Urinary bladder (tissue), 4 donors: Measurements from ENCODE around the gene PIK3R1. TPM values are rescaled to one million over a fixed set of nuclear protein-coding genes. Genes with fewer than 3 reads are reported as not detected.

ENCODE experiments used
- DNase-seq: peaks from one replicate; pipeline ENCODE4 v3.0.0-alpha.2; 2015; ENCODE audit errors: extremely low spot score
- H3K27ac ChIP-seq: one replicate; pipeline ENCODE4 v1.5.1; 2013; ENCODE audit warnings: low read depth, mild to moderate bottlenecking, moderate library complexity
- H3K36me3 ChIP-seq: one replicate; pipeline ENCODE4 v1.6.1; 2013; ENCODE audit warnings: mild to moderate bottlenecking, moderate library complexity; ENCODE audit not compliant: insufficient read depth
- H3K4me1 ChIP-seq: one replicate; pipeline ENCODE4 v1.6.1; 2013; ENCODE audit warnings: mild to moderate bottlenecking, moderate library complexity; ENCODE audit not compliant: insufficient read depth
- H3K4me3 ChIP-seq: one replicate; pipeline ENCODE4 v1.5.1; 2013; ENCODE audit warnings: low read depth, low read length
- WGBS: extraction: QIAGEN DNeasy Blood & Tissue Kit; methylation state at CpG from one replicate; pipeline ENCODE4 v1.1.7; 2013; 5-methylcytosine and 5-hydroxymethylcytosine counted together
- polyA plus RNA-seq: library from polyadenylated mRNA; stranded (reverse); fragments of 200-250 nt; gene quantifications from one replicate; pipeline ENCODE4 v1.2.3, GENCODE V29; 2013
- total RNA-seq: library from RNA; depleted of rRNA; stranded (reverse); fragments of >200 nt; gene quantifications from one replicate; pipeline ENCODE4 v1.2.3, GENCODE V29; 2014
- donor health status: healthy with polysubstance abuse.
- donor health status: healthy.

Gene PIK3R1
- total and polyA plus RNA-seq, 2 donors = 66.4 to 128 TPM

DNA sequence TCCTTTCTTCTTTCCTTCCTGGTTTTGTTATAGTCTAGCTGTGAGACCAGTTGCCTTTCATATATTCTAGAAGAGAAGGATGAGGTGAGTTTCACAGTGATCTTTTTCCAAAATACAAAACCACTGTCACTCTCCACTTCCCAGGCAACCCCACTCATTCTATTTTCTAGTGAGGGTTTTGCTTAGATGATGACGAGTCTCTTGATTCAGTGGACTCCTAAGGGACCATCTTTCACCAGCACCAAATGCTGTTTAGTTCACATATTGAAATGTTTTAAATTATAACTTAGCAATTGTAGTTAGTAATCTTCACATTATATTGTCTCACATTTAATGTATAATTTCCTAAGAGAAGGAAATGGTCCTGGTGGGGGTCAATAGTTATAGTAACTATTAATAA is 25.2 kb downstream of the PIK3R1 start:
- Histone ChIP-seq H3K36me3 (no peaks in the 10 kb centered on the region), H3K4me1 (no peaks in the 10 kb centered on the region), H3K27ac (no peak overlapping the region), H3K4me3 (no peak overlapping the region)
- DNase-seq = no peak
- WGBS = 58% methylated on average over 1 of the region's 1 CpG

- Histone ChIP-seq H3K4me3 (no peak overlapping the region), H3K36me3 (no peaks in the 10 kb centered on the region), H3K4me1 (no peaks in the 10 kb centered on the region), H3K27ac (no peak overlapping the region)
- WGBS = 58% methylated on average over 5 of the region's 5 CpGs
- DNase-seq = no peak
These were observed 27.2 kb downstream of the PIK3R1 start for GRCh38 chr5:68242743-68243142.

DNA sequence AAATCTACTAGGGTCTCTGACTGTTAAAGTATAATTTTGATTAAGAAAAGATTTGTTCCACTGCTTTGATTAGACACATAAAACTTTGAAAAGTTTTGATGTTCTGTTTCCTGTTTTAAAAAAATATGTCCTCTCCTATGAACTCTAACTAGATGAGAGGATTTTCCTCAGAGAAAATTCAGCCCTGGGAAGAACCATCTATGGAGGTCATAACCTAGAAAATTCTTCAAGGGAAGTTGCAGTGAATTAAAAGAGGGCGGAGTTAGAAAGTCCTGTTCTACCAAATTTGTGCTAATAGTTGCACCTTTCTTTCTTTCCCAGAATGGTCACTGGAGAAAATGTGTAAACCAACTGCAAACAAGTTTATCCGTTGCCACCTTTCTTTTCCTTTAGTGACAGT is 27.7 kb downstream of the PIK3R1 start:
- Histone ChIP-seq H3K4me3 (no peak overlapping the region), H3K4me1 (no peaks in the 10 kb centered on the region), H3K36me3 (no peaks in the 10 kb centered on the region), H3K27ac (peak overlapping the region; percentile 38)
- no peak for DNase-seq
- WGBS = 92% methylated on average over 2 of the region's 2 CpGs

DNA sequence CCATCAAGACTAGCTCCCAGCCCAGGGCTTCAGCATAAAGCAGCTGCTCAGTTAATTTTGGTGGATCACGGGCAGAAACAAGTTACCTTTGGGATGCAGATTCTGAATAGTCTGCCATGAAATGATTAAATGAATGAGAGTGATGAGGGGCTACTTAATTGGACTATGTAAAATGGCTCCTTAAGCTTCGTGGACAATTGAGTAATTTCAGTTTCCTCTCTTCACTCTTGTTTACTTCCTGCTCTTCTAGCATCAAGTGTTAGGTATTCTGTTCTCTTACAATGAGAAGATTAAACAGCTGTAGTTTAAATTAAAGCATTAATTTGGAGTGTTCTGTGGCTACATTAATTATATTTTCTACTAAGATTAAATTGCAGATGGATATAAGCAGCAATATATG is 28.1 kb downstream of the PIK3R1 start:
- Histone ChIP-seq H3K27ac (peak overlapping the region; percentile 38), H3K4me3 (no peak overlapping the region), H3K4me1 (no peaks in the 10 kb centered on the region), H3K36me3 (no peaks in the 10 kb centered on the region)
- WGBS = 79% methylated on average over 2 of the region's 2 CpGs
- DNase-seq = no peak

DNA sequence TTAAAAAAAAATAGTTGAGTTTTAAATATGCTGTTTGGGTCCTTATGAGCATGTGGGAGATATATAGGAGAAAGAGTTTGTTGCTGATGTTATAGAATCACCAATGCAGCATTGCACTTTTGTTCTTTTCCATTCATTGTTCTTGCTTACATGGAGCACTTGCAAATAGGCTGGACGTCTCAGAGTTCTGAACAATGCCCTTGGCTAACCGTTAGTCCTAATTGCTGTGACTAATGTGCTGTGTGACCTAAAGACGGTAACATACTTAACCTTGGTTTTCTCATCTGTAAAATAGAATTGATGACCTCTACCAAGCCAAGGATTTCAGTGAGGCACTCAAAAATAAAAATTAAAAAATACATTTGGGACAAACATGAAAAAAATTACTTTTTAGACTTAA is 29.8 kb downstream of the PIK3R1 start:
- 51% methylated on average over 3 of the region's 3 CpGs for WGBS
- H3K4me1 ChIP-seq = peaks cover 2% of the 10 kb centered on the region
- H3K36me3 ChIP-seq = no peaks in the 10 kb centered on the region
- no peak for DNase-seq
- no peak overlapping the region for H3K27ac ChIP-seq
- H3K4me3 ChIP-seq = no peak overlapping the region

- Histone ChIP-seq H3K4me1 (peaks cover 2% of the 10 kb centered on the region), H3K27ac (no peak overlapping the region)
- WGBS = 90% methylated on average over 3 of the region's 3 CpGs
These were observed 31.2 kb downstream of the PIK3R1 start for GRCh38 chr5:68246802-68247201.

DNA sequence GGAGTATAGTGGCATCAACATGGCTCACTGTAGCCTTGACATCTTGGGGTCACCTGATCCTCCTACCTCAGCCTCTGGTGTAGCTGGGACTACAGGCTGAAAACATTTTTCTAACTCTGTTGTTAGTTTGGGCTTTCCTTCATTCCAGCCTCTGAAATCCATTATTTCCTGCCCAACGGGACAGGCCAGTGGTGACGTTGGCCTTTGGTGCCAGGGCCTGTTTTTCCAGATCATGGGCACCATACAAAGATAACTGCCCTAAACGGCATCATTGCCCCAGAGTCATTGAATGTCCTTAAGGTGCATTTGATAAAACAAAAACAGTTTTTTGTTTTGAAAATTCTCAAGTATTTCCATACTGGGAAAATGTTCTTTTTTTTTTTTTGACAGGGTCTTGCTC is 32.1 kb downstream of the PIK3R1 start:
- Histone ChIP-seq H3K36me3 (no peaks in the 10 kb centered on the region), H3K27ac (no peak overlapping the region), H3K4me1 (peaks cover 2% of the 10 kb centered on the region), H3K4me3 (no peak overlapping the region)
- DNase-seq = no peak
- WGBS = 94% methylated on average over 3 of the region's 3 CpGs

More at GRCh38 chr5:68246802-68247201, 31.2 kb downstream of the PIK3R1 start:
- H3K36me3 ChIP-seq = no peaks in the 10 kb centered on the region
- H3K4me3 ChIP-seq = no peak overlapping the region
- DNase-seq = no peak

GRCh38 chr5:68248896-68249295 is 33.3 kb downstream of the PIK3R1 start:
- DNase-seq = no peak
- no peak overlapping the region for H3K27ac ChIP-seq
- H3K4me1 ChIP-seq = peaks cover 2% of the 10 kb centered on the region
- no peaks in the 10 kb centered on the region for H3K36me3 ChIP-seq
- no peak overlapping the region for H3K4me3 ChIP-seq
- 81% methylated on average over 2 of the region's 2 CpGs for WGBS

GRCh38 chr5:68249520-68249919 is 34.0 kb downstream of the PIK3R1 start:
- no peaks in the 10 kb centered on the region for H3K36me3 ChIP-seq
- H3K4me3 ChIP-seq = no peak overlapping the region
- DNase-seq = no peak
- 95% methylated on average over 2 of the region's 2 CpGs for WGBS
- peaks cover 2% of the 10 kb centered on the region for H3K4me1 ChIP-seq
- H3K27ac ChIP-seq = no peak overlapping the region

GRCh38 chr5:68250661-68251298 is 35.2 kb downstream of the PIK3R1 start:
- DNase-seq = no peak
- Histone ChIP-seq H3K4me1 (peaks cover 4% of the 10 kb centered on the region), H3K36me3 (no peaks in the 10 kb centered on the region), H3K4me3 (no peak overlapping the region), H3K27ac (peak overlapping the region; percentile 32)
- 51% methylated on average over 5 of the region's 5 CpGs for WGBS

GRCh38 chr5:68251386-68251785 is 35.8 kb downstream of the PIK3R1 start:
- H3K36me3 ChIP-seq = no peaks in the 10 kb centered on the region
- 44% methylated on average over 4 of the region's 4 CpGs for WGBS
- no peak overlapping the region for H3K4me3 ChIP-seq
- peaks cover 4% of the 10 kb centered on the region for H3K4me1 ChIP-seq
- DNase-seq = no peak
- peak overlapping the region; percentile 81 for H3K27ac ChIP-seq

DNA sequence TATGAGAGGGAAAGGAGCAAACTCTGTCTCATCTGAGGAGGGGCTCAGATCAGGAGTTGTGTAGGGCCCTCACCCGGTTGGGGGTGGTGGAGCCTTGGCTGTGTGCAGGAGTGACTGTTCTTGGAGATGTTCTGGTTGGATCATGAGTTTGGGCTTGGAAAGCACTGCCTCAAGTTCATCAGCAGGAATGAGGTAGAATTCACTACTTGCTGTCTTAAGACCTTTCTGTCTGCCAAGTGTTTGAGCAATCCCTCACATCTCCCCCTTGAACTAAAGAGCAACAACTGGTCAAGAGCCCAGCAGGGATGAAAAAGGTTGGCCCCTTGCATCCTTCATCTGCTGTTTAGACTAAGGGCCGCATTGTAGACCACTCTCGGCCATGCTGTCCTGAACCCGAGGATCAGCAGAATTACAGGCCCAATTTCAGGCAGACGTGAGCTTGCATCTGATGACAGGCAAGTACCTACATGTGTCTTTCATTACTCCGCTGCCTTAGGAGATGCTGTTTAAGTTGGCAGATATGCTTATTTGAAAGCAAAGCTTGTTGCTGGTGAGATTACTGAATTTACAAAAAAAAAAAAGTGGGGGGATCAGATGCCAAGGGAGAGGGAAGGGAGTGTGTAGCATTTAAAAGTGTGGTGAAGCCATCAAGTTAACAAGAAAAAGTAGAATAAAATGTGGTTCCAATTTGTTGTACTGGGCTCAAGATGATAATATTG is 36.4 kb downstream of the PIK3R1 start:
- no peaks in the 10 kb centered on the region for H3K36me3 ChIP-seq
- 29% methylated on average over 6 of the region's 6 CpGs for WGBS
- H3K4me3 ChIP-seq = no peak overlapping the region
- H3K4me1 ChIP-seq = peaks cover 4% of the 10 kb centered on the region
- peak overlapping the region; percentile 81 for H3K27ac ChIP-seq
- DNase-seq = no peak

- Histone ChIP-seq H3K4me3 (no peak overlapping the region), H3K4me1 (peaks cover 4% of the 10 kb centered on the region), H3K36me3 (no peaks in the 10 kb centered on the region), H3K27ac (peak overlapping the region; percentile 18)
- no peak for DNase-seq
- WGBS = 29% methylated on average over 6 of the region's 6 CpGs
These were observed 37.4 kb downstream of the PIK3R1 start for GRCh38 chr5:68252673-68253623.
